NCI-H1105 (cell line): Measurements from ENCODE around the gene ALOXE3.

ENCODE experiments used
- DNase-seq: peaks from one replicate; lab custom pipeline; 2025; lab: John Stamatoyannopoulos, UW

ALOXE3 gene

DNA sequence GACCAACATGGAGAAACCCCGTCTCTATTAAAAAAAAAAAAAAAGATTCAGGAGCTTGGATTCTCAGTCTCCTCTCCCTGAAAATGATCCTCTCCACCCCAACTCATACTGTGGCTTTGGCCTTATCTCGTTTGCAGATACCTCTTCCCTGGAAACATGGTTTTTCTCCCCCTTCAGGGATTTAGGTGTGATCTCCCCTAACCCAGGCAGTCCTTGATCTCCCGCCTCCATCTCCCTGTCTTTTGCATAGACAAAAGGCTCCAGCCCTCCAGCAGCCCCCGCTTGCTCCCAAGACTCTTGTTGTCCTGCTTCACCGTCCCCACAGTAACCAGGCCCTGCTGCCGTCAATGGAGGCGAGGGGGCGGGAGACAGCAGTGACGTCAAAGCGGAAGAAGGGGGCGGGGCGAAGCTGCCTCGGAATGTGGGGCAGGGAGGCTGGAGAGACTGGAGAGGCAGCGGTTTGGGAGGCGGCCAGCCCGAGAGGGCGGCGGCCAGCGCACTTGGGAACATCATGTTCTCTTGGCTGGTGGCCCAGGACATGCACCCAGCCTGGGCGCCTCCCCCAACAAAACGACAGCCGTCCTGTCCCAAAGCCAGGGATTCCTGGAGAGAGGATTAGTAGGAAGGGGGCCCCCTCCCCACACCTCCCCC, 35.8 kb upstream of the ALOXE3 start:
- DNase-seq = peak; percentile 64

DNA sequence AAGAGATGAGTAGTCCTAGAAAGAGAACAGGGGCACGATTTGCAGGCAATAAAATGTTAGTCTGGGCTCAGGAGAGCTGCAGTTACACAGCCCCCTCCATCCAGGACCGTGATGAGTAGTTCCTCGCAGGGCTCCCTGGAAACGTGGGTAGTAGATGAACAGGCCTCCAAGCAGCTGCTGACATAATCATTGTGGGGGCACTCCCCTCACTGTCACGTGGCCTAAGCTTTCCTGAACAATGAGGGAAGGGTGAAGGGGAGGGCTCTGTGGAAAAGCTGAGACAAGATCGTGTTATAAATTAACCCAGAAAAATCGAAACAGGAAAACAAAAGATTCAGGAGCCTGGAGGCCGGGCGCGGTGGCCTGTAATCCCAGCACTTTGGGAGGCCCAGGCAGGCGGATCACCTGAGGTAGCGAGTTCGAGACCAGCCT, 35.2 kb upstream of the ALOXE3 start:
- DNase-seq = no peak

DNA sequence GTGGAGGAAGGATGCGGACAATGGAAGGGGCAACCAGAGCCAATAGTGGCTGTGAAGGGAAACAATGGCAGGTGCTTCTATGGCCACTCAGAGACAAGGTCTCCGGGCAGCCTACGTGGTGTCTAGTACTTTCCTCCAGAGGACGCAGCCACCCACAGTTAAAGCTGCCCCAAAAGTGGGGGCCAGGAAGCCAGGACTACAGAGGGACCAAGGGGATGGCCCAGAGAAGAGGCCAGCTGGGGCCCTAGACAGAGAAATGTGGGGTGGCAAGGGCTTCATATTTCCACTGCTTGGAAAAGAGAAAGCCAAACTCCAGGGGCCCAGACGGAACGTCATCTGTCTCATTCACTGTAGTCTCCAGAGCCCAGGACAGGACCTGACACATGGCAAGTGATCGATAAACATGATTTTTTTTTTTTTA, 34.7 kb upstream of the ALOXE3 start:
- DNase-seq = no peak

DNA sequence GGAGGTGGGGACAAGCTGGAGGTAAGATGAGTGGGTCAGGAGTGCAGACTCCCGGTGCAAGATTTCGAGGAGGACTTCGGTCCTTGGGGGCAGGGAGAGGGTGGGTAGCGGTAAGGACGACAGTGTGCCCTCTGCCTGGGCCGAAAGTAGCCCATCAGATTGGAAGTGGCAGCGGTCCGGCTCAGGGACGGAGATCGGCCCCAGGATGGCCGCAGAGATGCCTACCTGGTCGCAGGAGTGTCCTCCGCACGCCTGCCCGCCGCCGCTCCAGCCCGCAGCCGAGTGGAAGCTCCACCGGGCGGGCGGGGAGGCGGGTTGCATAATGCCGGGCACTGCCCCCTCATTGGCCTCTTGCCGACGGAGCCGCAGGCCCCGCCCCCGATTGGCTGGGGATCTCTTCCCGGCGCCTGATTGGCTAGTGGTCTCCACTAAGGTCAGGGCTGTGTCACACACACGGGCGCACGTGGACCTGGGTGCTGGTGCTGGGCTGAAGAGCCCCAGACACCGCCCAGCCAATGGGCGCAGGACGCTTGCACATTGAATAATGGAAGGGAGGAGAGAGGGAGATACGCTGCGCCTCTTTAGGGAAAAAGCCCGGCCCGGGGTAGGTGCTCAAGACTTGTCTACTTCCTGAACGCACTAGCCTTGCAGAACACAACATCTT, 33.9 kb upstream of the ALOXE3 start, which contains the start of gene PER1:
Gene PER1 (minus strand): TSS at position 293 of the 664 bp plus-strand sequence. CDS start 1,698 bp downstream, outside the sequence.
- peak; percentile 92 for DNase-seq

DNA sequence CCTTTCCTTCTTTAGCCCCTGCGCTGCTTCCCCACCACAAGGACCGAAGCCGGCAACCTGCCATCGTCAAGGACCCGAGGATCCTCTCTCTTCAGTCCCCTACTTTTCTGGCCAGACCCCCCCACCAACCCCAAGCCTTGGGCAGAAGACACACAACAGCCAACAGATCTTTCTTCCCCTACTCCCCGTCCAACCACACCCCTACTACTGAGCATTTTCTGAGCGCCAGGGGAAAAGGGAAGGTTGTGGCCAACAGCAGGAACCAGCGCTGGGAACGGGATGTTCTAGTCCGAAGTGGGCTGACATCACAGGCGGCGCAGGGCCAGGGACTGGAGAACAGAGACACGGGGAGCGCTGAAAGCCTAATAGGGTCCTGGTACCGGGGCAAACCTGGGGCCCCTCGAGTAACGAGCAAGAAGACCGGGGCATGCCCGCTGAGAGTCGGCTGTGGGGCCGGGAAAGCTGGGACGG, 33.4 kb upstream of the ALOXE3 start:
- DNase-seq = peak; percentile 23

DNA sequence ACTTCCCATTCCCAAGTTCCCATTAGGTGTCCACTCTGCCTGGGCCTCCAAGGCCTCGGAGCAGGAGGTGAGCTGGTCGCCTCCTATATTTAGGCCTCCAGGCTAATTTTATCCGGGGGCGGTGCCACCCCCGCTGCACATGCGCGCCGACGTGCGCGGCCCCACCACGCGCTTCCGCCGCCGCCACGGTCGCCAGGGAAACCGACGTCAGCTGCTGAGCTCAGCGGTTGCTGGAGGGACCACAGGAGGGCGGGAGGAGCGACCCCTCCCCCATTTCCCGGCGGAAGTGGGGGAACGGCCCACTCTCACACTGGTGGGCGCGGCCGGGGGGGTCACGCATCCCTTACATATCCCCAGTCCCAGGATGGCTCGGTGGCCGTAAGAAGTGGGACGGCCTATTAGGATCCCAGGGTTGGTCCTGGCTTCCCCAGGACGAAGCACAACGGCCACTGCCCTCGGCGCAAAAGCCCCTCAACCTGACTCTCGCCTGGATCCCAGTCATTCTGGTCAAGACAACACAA, 32.9 kb upstream of the ALOXE3 start:
- DNase-seq = peak; percentile 91

DNA sequence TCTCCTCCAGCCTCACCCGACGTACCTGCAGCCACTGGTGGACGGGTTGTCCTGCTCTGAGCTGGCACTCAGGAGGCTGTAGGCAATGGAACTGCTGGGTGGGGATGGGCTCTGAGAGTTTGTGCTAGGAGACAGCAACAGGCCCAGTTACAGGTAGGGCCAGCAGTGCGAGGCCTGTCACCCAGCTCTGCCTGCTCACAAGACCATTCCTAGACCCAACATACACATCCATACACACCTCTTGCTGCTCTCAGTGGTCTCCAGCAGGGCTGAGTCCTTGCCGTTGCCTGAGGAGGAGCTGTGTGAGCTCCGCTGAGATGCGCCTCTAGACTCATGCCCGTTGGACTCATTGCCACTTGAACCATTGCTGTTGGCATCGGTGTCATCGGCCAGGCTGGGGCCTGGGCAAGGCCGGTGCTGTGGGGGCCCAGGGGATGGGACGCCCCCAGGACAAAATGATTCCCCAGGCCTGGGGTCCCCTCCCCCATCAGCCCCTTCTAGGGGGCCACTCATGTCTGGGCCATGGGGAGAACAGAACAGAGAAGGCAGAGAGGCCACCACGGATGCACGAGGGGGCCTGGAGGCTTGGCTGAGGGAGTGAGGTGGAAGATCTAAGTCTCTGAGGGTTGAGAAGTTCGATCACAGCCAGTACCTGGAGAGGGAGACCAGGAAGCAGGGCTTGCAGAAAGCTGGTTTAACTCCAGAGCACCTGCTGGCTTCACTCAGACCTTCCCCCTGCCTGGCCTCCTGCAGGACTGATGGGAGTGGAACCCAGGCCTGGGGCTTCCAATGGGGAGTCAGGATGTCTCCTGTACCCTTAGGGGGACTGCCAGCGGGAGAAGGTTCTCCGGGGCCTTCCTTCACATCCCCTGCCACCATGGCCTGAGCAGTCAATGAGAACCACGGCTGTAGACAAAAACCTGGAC, 32.1 kb upstream of the ALOXE3 start:
- no peak for DNase-seq

DNA sequence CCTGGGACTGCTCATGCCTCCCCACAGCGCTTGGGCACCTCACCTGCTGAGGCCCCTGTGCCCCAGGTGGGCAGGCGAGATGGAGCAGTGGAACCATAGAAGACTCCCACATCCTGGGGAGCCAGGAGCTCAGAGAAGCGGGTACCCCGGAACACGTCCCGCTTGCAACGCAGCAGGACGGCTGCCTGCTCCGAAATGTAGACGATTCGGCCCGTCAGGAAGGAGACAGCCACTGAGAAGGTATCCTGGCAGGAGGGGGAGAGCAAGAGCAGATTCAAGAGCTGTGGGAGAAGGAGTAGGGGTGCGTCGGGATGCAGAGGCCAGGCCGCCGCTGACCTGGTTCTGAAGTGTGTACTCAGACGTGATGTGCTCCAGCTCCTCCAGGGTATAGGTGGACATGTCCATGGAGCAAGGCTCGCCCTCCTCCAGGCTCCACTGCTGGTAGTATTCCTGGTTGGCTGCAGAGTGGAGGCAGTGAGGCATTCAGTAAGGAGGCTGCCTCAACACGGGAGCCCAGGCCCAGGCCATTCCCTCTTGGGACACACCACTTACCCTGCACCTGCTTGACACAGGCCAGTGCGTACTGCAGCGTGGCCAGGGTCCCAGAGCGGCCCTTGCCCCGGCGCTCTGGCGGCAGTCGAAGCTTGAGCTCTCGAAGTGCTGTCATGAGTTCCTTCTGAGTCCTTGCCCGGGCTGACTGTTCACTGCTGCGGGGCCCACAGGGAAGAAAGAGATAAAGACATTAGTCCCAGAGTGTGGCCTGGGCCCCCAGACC, 31.3 kb upstream of the ALOXE3 start:
- DNase-seq = no peak

DNA sequence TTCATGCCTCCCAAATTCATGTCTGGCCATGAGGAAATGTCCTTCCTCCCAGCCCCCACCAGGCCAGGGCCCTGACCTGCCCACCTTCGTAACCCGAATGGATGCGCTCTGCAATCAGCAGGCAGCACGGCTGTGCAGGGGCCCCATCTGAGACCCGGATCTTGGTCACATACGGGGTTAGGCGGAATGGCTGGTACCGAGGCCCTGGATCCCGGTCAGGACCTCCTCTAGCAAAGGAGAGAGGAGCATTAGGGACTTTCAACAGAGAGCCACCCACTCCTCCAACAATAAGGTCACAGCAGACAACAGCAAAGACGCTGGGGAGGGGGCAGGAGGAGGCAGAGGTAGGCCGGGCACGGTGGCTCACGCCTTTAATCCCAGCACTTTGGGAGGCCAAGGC, 30.2 kb upstream of the ALOXE3 start:
- DNase-seq = no peak

DNA sequence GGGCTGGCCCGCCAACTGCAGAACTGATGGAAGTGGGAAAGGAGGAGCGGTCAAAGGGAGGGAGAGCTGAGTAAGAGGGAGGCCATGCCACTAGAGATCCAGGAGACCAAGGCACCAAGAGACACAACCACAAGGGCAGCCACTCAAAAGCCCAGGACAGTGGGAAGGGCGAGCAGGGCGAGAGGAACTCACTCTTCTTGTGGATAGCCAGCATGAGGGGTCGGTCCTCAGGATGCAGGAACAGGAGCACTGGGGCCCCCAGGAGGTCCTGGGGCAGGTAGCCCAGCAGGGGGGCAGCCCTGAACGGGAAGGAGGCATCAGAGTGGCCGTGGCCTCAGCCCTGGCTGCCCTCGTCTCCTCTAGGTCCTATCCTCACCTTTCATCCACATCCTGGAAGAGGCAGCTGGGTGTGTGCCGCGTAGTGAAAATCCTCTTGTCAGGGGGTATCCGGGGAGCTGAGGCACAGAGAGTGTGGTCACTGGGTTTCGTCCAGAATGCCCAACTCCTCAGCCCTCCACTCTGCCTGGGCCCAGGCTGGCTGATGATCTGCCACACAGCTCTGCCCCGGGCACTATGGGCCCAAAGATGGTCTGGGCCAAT, 29.6 kb upstream of the ALOXE3 start:
- DNase-seq = no peak

DNA sequence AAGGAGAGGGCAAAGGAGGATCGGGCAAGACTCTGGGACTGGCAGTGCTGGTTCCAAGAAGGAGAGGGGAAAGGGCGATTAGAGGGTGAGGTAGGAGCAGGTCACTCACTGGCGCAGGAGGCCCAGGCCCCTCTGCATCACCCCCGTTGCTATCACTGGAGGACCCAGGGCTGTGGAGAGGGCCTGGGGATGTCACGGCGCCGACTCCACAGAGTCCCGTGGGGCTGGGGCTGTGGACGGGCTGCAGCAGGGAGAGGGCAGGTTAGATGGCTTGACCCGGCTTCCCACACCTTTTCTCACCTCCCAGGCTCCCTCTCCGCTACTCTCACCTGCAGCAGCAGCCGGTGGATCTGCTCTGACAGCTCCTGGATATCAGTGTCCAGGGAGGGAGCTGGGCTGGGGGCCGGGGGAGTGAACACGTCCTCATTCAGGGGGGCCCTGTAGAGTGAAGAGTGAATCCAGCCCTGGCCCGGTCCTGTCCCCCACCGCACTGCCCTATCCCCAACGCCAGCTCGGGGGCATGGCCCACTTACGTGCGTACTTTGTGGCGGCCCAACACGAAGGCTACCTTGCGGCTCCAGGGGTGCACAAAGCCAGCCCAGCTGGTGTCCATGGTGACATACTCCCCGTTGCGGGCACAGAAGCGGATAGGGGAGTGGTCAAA, 29.0 kb upstream of the ALOXE3 start:
- no peak for DNase-seq

DNA sequence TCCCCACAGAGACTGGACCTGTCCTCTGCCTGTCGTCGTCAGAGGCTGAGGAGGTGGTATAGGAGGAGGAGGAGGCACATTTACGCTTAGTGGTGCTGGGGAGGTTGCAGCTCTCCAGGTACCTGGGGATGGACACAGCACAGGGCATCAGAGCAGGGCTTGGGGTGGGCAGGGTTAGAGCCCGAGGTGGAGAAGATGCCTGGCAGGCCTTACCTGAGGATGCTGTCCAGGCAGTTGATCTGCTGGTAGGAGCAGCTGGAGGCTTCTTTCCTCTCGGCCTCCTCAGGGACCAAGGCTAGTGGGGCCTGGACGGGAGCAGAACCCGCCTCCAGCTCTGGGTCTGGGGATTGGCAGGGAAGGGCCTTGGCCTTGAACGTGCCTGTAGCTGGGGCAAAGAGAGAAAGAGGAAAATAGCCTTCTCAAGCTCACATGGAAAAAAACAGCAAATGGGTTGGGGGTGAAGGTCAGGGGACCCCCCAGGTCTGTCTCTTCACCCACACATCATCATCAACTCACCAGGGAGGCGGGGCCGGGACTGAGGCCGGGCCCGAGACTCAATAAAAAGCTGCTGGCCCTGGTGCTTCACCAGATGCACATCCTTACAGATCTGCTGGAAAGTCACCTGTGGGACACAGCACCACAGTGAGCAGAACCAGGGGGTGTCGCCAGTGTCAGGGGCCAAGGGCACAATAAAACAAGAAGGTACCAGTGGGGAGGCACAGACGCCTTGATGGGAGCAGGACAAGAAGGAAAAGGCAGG, 28.2 kb upstream of the ALOXE3 start:
- DNase-seq = no peak

DNA sequence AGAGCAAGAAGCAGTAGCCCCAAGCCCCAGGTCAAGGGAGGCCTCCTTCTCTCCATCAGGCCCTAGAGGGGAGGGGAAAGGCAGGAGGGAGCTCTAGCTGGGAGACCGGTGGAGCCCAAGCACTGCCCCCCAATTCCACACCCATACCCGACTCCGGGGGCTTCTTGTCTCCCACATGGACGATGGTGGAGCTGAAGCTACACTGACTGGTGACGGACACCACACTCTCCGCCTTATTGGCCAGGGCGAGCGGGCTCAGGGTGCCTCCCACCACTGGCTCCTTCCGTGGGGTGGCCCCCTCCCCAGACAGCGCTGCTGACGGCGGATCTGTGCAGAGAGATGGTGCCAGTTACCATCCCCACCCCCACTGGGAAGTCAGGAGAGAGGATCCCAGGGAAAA, 27.5 kb upstream of the ALOXE3 start:
- DNase-seq = no peak

DNA sequence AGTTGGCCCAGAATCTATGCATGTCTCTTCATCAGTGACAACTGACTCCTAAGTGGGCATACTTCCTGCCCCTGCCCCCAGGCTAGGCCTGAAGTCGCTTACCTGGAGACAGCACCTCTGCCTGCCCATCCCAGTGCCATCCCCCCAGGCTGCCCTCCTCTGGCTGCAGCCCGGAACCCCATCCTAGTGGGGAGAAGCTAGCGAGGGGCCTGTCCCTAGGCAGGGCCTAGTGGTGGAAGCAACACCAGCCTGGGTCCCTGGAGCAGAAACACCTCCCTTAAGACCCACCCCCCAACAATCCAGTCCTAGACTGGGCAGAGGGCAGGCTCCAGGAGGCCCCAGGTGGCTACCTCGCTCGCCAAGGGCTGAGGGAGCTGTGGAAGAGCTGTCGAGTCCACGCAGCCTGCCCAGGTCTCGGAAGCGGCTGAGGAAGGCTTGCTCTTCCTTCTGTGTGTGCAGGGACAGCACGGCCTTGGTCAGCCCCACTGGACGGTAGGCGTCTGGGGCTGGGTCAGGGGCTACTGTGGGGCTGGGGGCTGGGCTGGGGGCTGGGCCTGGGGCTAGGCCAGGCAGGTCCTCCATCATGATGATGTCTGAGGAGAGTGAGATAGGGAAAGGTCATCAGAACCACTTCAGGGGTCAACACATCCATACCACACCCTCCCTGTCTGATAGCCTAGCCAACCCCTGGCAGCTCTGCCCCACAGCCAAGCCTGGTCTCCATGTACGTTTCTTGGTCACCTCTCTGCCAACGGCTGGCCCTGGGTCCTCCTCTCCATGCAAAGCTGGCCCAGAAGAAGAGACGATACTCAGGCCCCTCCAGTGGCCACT, 26.3 kb upstream of the ALOXE3 start:
- DNase-seq = no peak

DNA sequence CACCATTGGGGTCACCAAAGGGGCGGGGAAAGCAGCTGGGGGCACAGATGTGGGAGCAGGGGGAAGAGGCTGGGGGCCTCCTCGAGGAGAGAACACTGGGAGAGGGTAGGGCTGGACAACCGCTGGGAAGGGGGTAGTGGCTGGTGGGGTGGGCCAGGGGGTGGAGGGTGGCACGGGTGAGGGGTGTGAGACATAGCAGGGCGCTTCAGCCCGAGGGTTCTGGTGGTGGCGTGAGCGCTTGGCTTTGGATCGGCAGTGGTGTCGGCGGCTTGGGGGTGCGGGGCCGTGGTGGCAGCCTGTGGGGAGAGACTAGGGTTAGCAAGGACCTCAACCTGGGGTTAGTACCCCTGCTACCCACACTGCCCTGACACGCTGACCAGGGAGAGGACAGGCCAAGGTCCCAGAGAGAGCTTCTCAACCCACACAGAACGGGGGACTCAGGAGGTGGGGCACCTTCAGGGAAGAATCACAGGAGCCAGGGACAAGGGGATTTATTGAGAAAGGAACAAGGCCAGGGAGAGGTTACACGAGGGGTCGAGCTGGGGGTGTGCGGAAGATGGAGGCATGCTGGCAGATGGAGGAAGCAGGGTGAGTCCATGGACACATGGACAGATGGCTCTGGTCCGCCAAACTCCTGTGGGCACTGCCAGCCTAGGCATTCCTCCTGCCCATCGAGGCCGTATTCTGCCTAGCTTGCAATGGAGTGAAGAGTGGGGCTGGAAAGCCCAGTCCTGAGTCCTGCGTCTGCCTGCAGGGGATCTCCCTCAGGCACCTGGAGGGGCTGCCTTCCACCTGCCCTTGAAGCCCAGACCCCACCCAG, 25.5 kb upstream of the ALOXE3 start:
- DNase-seq = no peak

DNA sequence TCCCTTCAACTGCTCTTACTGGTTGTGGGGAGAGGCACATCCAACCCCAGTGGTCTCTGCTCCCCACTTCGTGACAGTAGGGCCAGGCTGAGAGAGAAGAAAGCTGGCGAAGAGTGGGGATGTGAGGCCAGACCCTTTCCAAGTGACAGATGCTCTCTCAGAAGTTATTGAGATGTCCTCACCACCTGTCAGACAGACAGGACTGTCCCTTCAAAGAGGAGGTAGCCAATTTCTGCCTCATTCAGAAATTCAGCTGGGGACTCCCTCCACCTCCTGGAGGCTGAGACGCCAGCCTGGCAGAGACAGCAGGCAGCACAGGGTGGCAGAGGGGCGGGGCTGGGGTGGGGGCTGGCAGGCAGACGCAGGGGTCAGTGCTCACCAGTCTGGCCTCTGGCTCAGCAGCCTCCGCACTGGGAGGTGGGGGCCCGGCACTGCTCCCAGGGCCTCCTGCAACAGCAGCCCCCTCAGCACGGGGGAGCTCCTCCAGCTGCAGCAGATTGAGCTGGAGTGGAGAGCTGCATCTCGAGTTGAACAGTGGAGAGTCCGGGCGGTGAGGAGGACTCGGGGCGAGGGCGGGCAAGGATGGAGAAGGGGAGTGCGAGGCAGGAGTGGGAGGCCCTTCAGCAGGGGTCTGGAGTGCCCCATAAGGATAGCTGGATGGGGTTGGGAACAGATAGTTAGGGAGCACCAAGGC, 24.7 kb upstream of the ALOXE3 start:
- no peak for DNase-seq

DNA sequence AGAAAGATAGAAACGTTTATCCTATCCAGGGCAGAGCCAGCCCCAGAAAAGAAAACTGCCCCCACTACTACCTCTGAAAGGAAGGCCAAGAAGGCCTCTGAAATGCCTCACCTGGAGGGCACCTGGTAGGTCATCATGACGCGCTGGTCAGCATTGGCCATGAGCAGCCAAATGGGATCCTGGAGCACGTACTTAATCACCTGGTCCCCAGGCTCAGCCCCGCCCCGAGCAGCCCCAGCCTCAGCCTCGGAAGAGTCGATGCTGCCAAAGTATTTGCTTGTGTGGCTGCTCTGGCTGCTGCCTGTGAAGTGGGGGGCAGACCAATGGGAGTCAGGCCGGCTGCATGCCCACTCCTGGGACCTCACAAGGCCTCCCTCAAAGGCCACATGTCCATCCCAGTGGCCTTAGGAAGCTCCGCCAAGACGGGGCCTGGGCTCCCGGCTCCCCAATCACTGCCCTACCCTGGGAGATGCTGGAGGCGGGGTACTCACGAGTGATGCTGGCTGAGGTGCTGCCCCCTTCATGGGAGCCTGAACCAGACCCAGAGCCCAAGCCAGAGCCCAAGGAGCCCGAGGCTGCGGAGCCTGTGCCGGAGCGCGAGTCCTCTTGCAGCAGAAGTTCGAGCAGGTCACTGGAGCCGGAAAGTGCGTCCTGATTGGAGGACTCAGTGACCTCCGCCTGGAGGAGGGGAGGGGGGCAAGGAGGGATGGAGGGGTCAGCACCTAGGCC, 24.0 kb upstream of the ALOXE3 start:
- no peak for DNase-seq
